NK-92 treated with Interleukin-12 subunit alpha and Interleukin-12 subunit beta, amount 100 ng/mL, for 24 hours (cell line): Measurements from ENCODE around the gene LCMT2.
"Not testable (repeated sequence)": the region's sequence is repeated elsewhere in the genome, so short reads cannot be mapped to it uniquely, and the experiment has no call there.

ENCODE experiments used
- DNase-seq: peaks from one replicate; lab custom pipeline; 2025; lab: John Stamatoyannopoulos, UW

LCMT2 gene

DNA sequence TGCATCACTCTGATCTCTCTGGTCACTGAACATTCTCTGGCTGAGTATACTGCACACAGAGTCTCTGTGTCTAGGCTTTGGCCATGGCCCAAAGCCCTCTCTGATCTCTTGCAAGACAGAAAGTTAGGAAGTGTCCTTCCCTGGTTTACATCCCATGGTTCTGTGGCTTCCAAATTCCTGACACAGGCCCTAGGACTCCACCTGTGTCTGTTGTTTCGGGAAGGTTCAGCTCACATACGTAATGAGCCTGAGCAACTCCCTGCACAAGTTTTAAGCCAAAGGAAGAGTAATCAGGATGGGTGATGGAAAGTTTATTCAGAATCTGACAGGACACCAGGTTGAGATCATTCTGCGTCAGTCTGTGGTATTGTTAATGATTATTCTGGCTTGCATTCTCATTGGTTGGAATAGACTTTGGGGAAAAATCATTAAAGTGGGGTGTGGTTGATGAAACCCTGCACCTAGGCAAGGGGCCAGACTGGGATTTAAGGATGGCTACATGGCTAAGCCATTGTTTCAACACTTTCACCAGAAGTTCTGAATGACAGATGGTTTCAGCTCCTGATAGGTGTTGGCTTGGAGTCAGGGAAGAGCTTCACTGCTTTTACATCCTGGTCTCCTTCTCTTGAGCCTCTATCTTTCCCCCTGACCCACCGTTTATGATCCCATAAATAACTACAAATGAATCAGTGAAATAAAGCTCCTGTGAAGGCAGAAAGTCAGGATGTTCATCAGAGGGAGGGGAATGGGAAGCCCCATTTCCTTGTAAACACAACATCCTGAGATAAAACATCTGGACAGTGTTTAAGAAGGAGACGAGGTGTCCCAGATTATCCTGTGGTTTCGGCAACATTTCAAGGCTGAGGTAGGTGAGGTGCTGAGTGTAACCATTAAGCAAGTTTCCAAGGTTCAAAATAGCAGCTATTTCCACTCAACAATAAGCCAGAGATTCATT, 14.1 kb downstream of the LCMT2 start:
- no peak for DNase-seq

DNA sequence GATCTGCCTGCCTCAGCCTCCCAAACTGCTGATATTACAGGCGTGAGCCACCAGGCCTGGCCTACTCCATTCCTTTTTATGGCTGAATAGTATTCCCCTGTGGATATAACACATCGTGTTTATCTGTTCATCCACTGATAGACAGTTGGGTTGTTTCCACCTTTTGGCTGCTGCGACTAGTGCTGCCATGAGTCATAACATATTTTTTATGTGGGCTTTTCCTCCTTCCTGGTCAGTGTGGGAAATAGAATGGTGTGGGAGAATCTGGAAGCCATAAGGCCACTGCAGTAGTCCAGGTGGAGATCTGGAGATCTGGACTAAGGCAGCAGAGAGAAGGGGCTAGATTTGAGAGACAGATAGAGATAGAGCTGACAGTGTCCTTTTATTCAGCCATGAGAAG, 16.2 kb downstream of the LCMT2 start:
- no peak for DNase-seq

DNA sequence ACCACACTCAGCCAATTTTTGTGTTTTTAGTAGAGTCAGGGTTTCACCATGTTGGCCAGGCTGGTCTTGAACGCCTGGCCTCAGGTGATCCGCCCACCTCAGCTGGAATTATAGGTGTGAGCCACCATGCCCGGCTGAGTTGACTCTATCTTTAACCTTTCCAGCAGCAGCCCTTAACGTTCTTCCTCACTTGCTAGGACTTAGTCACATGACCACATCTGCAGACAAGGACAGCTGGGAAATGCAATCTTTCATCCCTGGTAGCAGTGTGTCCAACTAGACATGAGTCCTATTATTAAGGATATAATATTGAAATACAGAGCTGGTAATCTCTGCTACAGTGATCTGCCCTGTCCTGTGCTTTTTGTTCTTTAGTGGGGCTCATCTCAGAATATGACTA, 18.0 kb downstream of the LCMT2 start:
- no peak for DNase-seq

DNA sequence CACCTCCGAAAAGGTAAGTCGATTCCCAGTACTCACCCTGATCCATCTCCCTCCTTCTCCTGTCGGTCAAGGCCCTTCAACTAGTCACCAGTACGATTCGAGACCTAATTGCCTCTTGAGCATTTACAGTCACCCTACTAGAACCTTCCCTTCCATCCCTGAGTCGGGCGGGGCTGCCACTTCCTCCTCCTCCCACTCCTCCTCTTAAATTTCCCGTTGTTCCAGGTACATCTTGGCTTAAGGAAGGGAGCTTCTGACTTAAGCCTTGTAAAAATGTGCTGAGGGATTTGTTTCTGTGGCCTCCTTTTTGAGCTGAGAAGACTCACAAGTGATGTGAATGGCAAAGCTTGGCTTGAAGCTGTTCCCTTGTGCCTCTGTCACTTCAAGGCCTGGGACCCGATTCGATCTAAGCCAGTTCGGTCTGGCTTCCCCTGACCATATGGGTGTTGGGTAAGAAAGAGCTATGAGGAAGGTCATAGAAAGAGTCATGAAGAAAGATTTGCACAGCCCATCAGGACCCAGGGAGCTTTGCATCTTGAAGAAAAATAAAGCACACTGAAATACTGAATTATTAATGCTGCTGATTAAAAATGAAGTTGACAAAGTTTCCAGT, 28.1 kb downstream of the LCMT2 start, which contains the start of gene TGM7:
Gene TGM7, minus strand, starts transcription at position 51 of the 613 bp plus-strand sequence.
- no peak for DNase-seq

DNA sequence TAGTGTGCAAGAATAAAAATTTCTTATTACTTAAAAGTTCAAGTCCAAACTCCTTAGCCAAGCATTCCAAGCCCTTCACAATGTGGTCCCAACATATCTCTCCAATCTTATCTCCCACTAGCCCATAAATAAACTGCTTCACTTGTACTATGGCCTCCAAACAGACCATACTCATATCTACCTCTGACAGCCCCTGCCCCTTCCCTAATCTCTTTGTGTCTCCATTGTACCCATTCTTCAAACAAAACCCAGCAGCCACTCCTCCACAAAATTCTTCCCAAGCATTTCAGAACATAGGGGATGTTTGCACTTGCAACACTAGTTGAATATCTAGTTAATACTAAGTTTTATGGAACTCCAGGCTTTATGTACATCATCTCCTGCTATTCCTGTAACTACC, 30.5 kb downstream of the LCMT2 start:
- no peak for DNase-seq

DNA sequence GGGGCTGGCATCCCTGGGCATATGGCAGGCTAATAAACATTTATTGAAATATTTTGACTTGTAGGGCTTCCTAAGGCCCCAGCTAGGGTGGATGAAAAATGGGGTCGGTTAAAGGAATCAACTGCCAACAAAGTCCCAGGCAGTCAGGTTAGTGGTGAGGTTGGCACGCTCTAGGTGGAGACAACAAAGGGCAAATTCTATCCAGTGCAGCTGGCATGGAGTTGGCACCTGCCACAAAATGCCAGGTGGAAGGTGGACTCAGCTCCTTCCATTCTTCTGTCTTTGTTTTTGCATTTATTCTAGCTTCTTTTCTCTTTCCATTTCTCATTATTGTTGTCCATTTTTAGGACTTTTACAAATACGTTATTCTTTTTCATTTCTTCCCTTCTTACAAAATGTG, 31.0 kb downstream of the LCMT2 start:
- no peak for DNase-seq

DNA sequence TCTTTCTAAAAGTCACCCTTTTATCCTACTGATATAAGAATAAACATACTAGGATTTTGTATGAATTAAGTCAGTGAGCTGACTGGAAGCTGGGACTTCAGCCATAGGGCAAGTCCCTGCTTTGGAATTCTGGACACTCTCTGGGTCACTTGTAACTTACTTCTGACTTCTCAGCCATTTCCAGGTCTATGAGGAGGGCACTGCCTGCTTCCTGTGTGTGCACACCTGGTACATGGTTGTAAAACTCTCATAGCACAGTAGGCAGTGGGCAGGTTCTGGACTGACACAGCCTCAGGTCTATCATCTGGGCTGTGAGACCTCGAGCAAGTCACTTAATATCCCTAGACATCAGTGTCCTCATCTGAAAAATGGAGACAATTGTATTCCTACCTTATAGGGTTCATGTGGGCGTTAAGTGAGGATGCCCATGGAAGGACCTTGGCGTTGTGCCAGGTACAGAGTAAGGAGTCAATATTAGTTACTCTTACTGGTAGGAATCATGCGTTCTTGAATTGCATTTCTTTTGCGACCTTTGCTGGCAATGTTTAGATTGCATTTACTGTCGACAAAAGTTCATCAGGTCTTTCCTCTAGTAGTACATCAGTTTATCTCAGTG, 36.2 kb downstream of the LCMT2 start:
- DNase-seq, result no peak

DNA sequence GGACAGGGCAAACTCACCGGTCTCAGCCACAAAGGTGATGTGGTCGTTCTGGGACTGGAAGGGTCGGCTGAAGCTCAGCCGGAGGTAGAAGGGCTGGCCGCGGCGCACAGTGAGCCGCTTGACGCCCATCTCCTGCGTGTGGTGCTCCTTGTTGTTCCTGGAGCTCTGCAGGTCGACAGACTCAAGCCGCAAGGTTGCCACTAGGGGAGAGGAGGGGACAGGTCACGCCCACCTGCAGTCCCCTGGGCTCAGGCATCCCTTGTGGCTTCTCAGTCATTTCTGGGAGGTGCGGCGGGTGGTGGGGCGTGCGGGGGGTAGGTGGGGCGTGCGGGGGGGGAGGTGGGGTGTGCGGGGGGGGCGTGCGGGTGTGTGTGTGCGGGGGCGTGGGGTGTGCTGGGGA, 36.9 kb downstream of the LCMT2 start:
- no peak for DNase-seq

DNA sequence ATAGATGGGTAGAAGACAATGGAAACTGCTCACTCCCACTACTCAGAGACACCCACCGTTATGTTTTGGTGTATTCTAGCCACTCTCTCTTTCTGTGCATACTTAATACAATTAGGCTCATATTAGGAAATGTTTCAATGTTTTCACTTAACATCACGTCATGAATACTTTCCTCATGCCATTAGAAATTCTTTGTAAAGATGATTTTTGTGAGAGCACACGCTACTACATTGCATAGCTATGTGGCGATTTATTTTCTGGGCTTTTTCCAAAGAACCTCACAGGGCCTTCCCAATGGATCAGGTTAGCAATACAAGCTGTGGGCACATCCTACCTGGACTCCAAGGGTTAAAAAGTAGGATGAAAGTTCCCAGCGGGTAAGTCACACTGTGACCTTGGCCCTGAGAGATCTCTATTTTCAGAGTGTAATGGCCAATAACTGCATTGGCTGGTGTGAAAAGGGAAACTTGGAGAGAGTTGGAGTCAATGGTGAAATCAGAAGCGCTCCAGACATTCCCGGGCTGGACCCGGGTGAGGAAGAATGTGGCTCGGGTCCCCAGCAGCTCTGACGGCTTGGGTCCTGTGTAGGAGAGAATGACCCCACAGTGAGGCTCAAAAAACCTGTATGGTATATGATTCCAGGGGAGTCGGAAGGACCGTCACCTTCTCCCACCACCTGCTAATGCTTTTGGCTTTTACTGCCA, 37.8 kb downstream of the LCMT2 start:
- DNase-seq, result no peak

DNA sequence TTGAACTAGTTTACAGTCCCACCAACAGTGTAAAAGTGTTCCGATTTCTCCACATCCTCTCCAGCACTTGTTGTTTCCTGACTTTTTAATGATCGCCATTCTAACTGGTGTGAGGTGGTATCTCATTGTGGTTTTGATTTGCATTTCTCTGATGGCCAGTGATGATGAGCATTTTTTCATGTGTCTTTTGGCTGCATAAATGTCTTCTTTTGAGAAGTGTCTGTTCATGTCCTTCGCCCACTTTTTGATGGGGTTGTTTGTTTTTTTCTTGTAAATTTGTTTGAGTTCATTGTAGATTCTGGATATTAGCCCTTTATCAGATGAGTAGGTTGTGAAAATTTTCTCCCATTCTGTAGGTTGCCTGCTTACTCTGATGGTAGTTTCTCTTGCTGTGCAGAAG, 40.7 kb downstream of the LCMT2 start:
- DNase-seq, result not testable (repeated sequence)

DNA sequence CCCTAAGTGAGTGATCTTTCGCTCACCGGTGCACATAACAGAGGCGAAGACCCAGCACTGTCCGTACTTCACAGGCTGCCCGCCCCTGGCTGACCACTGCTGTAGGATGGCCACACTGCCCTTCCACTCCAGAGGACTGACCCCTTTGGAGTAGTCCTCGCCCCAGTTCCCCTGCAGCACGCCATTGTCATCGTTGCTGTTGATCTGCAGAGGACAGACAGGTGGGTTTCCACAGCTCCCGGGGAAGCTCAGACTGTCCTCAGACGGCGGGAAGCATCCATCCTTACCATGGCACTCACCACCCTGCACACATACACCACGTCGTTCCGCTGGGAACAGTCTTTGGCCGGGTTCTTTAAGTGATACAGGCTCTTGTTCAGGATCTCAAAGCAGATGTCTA, 43.1 kb downstream of the LCMT2 start:
- DNase-seq, result no peak

DNA sequence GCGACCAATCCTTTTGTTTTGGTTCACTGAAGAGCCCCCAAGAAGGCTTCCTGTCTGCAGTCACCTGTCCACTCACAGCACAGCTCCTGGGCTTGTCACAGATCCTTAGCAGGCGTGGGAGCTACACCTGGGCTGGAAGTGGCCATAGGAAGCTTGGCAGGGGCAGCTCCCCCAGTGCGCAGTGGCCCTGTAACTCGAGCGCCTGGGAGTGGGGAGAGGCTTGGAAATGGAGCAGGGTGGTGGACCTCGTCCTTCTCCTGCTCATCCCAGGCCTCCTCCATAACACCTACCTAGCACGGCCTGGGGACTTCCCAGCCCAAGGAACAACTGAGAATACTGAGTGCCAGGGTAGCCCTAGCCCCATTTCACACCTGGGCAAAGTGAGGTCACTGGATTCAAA, 44.3 kb downstream of the LCMT2 start:
- no peak for DNase-seq

DNA sequence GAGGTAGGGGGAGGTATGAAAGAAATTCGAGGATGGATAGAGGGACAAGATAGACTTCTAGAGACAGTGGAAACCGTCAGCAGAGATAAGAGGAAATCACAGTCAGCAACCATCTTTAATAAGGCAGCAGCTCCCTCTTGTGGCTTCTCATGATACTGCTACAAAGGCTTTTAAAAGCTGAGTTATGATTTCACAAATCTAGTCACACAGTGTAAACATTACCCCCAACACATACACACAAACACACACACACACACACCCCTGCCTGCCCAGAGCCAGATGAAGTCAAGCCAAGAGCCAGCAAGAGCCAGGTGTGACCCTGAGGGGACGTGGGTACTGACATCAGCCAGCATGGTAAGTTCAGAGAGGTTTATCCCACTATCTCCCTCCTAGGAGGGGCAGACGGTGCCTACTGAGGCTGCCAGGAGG, 44.8 kb downstream of the LCMT2 start:
- peak; percentile 13 for DNase-seq

DNA sequence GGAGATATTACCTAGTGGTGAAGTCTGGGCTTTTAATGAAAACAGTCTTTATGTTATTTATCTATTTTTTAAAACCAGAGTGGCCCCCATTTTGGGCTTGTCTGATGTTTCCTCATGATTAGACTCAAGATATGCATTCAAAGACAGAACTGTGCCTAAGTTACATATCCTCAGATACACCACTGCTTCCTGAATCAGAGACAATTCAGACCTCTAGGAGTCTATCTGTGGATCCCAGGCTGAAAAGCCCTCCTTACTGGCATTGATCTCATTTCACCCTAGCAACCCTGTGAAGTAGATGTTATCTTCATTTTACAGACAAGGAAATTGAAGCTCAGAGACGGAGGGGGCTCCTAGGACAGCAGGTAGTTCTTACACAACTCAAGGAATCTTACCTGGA, 46.8 kb downstream of the LCMT2 start:
- no peak for DNase-seq

DNA sequence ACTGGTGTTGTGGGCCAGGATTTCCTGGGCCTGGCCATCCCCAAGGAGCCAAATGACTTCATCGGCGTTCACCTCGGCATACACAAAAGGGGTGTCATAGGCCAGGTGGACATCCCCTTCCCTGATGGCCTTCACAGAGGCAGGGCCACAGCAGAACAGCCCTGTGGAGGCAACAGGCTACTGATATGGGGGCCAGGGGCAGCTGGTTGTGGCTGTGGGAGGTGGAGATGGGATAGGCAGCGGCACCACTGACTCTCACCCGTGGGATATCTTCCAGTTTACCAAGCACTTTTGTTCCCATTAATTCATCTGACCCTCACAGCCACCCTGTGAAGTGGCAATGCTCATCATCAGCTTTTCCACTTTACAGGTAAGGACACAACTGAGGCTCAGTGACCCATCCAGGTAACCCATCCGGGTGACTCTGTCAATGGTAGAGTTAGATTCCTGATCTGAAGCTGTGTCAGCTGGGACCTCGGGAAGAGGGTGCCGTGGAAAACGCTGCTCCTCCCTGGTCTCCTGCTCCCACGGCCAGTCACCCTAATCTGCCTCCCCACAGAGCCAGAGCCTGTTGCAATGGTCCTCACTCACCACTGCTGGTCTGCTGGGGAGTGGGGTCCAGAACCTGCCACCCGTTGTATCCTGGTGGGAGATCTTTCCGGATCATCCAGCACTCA, 48.3 kb downstream of the LCMT2 start:
- no peak for DNase-seq

DNA sequence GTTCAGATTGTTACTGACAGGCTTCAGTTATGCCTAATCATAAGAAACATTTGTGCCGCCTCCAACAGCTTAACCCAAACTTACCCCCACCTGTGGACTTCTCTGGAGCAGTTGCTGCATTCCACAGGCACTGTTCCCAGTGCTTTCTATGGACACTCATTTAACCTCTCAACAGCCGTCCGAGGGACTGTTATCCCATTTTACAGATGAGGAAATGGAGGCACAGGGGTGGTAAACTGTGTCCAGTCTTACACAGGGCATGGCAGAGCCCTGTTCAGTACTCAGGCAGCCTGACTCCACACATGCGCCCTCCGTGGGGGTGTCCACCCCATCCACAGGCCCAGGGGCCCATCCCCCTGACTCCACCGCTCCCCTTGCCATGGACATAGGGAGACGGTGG, 49.4 kb downstream of the LCMT2 start:
- DNase-seq, result no peak

DNA sequence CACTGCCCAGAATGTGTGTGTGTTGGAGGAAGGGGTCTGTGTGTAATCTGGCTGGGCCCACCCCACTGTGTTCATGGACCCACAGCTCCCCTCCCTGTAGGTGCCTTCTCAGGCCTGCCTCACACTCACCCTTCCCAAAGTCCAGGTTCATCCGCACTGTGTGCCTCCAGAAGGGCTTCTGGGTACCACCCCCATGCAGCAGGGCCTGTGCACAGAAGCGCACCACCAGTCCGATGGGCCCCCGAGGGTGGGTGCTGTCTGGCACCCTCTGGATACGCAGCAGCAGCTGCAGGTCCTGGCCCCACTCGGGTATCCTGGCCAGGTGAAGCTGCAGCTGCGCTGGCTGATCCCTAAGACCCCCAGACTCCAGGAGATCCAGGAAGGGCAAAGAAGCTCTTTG, 50.9 kb downstream of the LCMT2 start:
- no peak for DNase-seq

DNA sequence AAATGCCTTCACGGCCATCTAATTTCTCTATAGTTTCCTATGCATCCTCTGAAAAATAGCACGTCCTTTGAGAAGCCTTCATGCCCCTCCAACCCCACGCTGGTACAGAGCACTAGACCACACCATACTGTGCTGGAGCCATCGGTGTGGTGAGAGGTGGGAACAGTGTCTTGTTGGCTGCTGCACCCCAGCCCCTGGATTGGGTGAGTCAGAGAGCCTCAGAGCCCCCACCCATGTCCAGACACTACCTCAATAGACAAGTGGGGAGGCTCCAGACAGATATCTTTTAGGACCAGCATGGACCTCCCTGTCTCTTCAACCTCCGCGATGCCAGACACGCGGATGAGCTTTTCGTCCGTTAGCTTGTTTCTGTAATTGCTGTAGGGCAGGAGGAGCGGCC, 51.5 kb downstream of the LCMT2 start:
- no peak for DNase-seq

DNA sequence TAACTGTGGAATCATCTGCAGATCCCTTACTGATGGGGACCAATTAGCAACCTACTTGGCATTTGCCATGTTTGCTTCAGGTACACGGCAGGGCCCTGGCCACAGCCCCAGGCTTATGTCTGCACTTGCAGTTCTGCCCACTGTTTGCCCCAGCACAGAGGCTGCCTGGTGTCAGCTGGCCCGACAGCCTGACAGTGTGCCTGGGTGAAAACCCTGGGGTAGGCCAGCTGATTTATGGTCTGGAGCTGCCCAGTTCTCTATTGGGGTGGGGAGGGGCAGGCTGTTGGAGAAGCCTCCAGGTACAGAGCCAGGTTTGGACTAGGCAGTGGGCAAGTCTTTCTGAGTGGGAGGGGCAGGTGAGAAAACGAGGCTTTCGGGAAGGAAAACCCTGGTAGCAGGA, 52.5 kb downstream of the LCMT2 start:
- DNase-seq, result no peak

DNA sequence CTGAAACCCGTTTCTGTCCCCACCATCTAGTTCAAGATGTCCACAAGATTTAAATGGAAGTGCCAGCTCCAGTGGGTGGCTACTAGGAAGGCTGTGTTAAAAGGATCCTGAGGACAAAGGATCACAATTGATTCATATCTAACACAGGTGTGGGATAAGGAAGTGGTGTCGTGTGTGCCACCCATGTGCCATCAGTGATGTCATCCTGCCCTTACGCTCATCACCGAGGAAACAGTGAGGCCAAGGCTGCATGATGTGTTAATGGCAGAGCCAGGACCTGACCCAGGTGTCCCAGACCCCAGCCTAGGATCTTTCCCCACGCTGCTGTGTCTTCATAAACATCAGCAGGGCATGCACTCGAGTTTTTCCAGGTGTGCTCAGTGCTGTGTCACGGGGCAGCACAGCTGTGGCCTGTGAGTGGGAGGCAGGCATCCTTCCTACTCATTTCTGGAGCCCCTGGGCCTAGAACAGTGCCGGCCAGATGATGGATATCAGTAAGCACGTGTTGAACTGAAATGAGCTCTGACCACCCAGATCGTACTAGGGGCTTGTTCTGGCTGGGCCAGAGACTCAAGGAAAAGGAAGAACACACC, 53.0 kb downstream of the LCMT2 start:
- DNase-seq, result no peak

DNA sequence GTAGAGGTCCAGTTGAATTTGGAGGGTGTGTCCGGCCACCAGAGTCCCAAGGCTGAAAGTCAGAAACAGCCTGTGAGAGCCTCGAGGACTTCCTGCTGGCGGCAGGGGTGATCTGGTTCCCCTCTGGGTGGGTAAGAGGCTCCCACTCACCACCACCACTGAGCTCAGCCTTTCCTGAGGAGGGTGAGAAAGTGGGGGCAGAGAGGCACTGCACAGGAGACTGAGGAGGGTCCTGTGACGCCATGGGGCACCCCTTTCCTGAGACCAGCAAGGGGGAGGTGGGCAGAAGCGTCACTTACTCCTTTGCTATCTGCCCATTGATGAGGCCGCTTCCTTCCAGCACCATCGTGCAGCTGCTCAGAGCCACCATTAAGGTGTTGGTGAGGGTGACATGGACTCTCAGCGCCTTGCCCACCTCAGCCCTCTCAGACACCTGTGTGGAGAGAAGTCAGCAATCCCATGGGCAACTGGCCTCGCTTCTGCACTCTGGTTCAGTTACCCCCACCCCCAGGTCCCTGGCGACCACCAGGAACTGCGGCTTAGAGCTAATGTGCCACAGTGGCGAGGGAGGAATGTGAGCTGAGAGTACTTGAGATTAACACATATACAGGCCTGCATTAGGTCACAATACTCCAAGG, 53.7 kb downstream of the LCMT2 start:
- no peak for DNase-seq
